GM12875 (cell line): Measurements from ENCODE around the gene MAPT.

Experiments used
- H3K4me3 ChIP-seq: one replicate; pipeline ENCODE4 v1.5.1; 2011; ENCODE audit warnings: low read depth, low read length, control low read depth
- TF ChIP-seq, protein P1 (sequence below): IDR thresholded peaks from 2 replicates; pipeline ENCODE4 v1.5.1; 2011; ENCODE audit warnings: low read depth, mild to moderate bottlenecking, control low read depth, inconsistent platforms, low read length, moderate library complexity, borderline replicate concordance; ENCODE audit not compliant: insufficient read depth

MAPT gene

GRCh38 chr17:46025510-46026165, 131.3 kb downstream of the MAPT start:
- no peak overlapping the region for H3K4me3 ChIP-seq
- TF ChIP-seq, protein P1, sequence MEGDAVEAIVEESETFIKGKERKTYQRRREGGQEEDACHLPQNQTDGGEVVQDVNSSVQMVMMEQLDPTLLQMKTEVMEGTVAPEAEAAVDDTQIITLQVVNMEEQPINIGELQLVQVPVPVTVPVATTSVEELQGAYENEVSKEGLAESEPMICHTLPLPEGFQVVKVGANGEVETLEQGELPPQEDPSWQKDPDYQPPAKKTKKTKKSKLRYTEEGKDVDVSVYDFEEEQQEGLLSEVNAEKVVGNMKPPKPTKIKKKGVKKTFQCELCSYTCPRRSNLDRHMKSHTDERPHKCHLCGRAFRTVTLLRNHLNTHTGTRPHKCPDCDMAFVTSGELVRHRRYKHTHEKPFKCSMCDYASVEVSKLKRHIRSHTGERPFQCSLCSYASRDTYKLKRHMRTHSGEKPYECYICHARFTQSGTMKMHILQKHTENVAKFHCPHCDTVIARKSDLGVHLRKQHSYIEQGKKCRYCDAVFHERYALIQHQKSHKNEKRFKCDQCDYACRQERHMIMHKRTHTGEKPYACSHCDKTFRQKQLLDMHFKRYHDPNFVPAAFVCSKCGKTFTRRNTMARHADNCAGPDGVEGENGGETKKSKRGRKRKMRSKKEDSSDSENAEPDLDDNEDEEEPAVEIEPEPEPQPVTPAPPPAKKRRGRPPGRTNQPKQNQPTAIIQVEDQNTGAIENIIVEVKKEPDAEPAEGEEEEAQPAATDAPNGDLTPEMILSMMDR = no peak

GRCh38 chr17:46026166-46027047, 132.1 kb downstream of the MAPT start:
- H3K4me3 ChIP-seq = no peak overlapping the region
- TF ChIP-seq, protein P1 = no peak

DNA sequence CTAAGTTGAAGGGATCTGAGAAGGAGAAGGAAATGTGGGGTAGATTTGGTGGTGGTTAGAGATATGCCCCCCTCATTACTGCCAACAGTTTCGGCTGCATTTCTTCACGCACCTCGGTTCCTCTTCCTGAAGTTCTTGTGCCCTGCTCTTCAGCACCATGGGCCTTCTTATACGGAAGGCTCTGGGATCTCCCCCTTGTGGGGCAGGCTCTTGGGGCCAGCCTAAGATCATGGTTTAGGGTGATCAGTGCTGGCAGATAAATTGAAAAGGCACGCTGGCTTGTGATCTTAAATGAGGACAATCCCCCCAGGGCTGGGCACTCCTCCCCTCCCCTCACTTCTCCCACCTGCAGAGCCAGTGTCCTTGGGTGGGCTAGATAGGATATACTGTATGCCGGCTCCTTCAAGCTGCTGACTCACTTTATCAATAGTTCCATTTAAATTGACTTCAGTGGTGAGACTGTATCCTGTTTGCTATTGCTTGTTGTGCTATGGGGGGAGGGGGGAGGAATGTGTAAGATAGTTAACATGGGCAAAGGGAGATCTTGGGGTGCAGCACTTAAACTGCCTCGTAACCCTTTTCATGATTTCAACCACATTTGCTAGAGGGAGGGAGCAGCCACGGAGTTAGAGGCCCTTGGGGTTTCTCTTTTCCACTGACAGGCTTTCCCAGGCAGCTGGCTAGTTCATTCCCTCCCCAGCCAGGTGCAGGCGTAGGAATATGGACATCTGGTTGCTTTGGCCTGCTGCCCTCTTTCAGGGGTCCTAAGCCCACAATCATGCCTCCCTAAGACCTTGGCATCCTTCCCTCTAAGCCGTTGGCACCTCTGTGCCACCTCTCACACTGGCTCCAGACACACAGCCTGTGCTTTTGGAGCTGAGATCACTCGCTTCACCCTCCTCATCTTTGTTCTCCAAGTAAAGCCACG, 133.0 kb downstream of the MAPT start:
- H3K4me3 ChIP-seq = no peak overlapping the region
- TF ChIP-seq, protein P1 = no peak

DNA sequence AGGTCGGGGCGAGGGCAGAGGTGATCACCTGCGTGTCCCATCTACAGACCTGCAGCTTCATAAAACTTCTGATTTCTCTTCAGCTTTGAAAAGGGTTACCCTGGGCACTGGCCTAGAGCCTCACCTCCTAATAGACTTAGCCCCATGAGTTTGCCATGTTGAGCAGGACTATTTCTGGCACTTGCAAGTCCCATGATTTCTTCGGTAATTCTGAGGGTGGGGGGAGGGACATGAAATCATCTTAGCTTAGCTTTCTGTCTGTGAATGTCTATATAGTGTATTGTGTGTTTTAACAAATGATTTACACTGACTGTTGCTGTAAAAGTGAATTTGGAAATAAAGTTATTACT, 133.6 kb downstream of the MAPT start:
- TF ChIP-seq, protein P1 = no peak
- H3K4me3 ChIP-seq = no peak overlapping the region

DNA sequence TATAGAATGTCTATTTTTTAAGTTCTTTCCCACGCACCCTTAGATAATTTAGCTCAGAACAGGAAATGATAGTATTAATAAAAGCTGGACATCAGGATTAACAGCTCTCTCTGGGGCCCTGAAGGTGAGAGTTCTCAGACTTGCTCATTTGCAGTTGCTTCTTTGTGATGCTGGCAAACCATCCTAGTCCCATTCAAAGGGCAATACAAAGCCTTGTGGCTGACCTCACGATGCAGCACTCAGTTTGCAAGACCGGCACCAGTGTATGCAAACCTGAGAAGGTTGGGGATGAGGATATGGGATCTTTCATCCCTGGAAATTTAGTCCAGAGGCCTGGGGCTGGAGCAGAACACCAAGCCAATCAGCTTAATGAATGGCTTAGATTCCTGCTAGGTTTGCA, 134.0 kb downstream of the MAPT start:
- TF ChIP-seq, protein P1 = no peak
- no peak overlapping the region for H3K4me3 ChIP-seq

GRCh38 chr17:46028981-46029565, 134.7 kb downstream of the MAPT start:
- TF ChIP-seq, protein P1 = no peak
- no peak overlapping the region for H3K4me3 ChIP-seq
